ENCODE measurements around the gene TRAPPC6A.

The TRAPPC6A gene

DNA sequence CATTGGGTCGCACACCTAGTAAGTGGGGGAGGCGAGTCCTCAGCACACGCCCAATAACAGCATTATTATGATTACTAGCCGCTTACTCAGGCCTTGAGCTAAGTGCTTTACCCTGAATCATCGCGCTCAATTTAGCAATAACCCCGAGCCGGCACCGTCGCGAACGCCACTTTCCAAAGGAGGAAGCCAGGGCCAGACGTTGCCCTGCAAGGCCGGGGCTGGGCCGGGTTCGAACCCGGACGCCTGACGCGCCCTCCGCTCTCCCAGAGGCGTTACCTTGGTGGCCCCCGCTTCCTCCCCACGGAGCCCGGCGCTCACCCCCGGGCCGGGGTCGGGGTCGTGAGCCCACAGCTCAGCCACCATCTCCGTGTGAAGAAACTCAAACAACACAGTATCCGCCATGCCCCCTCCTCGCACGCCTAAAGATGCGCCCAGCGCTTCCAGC lies at the start of gene TRAPPC6A:
TRAPPC6A (minus strand) TSS at position 421 of the 445 bp plus-strand sequence; CDS start at position 402, 19 bp downstream.
- no peak for DNase-seq

GRCh38 chr19:45224645-45225044 lies 46.6 kb upstream of the TRAPPC6A start:
- no peak for DNase-seq

DNA sequence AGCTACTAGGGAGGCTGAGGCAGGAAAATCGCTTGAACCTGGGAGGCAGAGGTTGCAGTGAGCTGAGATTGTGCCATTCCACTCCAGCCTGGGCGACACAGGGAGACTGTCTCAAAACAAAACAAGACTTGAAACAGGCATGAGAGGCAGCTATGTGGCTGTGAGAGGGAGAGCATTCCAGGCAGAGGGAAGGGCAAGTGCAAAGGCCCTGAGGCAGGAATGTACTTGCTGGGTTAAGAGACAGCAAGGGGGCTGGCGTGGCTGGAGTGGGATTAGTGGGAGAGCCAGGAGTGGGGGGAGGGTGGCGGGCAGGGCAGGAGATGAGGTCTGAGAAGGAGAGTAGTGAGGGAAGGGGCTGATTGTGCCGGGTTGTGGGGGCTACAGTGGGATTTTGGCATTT lies 45.8 kb upstream of the TRAPPC6A start:
- DNase-seq, result no peak

DNA sequence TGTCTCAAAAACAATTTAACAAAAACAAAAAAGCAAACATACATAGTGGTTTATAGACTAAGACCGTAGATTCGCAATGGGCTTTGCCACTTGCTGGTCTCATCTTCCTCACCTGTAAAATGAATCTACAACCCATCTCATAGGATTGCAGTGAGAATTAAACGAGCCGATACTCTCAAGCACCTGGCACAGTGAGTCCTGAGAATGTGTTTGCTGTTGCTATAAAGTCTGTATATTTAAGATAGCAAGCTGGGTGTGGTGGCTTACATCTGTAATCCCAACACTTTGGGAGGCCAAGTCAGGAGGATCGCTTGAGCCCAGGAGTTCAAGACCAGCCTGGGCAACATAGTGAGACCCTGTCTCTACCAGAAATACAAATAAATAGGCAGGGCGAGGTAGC lies 44.7 kb upstream of the TRAPPC6A start:
- no peak for DNase-seq

DNA sequence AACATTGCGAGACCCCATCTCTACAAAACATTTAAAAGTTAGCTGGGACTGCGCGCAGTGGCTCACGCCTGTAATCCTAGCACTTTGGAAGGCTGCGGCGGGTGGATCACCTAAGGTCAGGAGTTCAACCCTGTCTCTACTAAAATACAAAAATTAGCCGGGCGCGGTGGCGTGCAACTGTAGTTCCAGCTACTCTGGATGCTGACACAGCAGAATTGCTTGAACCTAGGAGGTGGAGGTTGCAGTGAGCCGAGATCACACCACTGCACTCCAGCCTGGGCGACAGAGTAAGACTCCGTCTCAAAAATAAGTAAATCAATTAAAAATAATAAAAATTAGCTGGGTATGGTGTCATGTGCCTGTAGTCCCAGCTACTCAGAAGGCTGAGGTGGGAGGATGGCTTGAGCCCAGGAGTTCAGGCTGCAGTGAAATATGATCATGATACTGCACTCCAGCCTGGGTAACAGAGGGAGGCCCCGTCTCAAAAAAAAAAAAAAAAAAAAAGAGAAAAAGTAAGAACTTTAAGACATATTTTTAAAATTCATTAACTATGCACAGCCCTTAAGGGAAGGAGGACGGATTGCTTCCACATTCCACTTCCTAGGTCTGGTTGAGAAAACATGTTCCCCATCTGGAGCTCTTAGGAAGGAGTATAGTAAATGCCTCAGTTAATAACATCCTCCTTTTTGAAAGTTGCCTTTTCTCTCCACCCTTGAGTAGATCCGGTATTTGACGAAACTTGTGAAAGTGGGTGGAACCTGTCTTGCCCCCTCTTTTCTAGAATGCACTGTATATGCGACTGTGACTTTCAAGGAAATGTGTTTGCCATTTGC lies 41.1 kb upstream of the TRAPPC6A start:
- DNase-seq, result no peak

- no peak for DNase-seq
Measured at GRCh38 chr19:45218426-45218825, 40.4 kb upstream of the TRAPPC6A start.

DNA sequence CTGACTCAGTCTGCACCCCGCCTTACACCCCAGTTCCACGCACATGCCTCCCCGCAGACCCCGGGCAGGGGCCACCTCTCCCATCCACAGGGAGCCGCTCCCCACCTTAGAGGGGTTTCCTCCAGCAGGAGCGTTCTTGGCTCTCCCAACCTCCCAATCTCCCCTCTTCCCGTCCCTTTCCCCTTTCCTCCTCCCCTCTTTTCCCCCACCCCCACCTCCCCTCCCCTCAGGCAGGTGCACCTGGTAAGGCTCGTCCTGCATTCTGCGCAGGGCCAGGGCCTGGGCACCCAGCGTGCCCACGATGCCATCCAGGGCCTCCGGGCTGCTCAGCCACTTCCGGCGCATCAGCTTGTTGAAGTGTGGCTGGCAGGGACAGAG lies 39.9 kb upstream of the TRAPPC6A start:
- no peak for DNase-seq

DNA sequence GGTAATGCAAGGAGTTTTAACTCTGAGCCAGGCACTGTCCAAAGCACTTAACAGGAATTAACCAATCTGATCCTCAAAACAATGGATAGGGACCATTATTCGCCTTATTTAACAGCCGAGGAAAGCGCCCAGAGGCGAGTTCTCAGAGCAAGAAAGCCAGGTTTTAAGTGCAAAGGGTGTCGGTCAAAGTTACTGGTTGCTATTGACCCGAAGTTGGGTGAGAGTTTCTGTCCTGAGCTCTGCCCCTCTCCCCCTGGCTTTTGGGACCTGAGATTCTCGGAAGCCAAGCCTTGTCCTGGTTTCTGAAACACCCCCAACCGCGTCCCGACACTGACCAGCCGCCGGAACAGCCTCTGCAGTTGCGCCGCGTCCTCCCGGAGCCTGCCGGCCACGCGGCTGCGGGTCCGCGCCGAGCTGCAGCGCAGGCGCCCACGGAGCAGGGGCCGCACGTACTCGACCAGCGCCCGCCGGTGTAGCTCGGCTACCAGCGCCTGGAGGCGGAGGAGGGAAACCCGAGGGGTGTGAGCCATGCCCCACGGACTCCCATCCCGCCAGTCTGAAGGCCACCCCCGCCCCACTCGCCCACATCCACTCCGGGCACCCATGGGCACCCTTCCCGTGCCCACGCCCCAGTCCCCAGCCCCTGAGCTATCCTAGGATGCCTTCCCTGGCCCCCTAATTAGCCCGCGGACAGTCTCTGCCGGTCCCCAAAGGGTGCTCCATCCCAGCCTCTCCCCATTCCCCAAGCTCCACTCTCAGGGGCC lies 39.3 kb upstream of the TRAPPC6A start:
- DNase-seq, result no peak

DNA sequence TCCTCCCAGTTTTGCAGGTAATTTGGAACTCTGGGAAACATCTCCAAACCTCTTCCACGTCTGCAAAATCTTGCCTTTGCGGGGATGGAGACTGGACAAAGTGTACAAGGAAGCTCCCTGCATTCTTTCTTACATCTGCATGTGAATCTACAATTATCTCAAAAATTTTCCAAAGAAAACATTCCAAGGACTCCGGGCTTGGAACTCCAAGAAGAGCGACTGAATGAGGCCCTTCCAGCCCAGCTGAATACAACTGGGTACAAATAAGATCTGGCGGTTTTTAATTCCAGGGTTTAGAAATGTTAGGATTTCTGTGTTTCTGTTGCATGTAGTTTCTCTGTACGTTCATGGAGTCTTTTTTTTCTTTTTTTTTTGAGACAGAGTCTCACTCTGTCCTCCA lies 38.6 kb upstream of the TRAPPC6A start:
- DNase-seq, result no peak

DNA sequence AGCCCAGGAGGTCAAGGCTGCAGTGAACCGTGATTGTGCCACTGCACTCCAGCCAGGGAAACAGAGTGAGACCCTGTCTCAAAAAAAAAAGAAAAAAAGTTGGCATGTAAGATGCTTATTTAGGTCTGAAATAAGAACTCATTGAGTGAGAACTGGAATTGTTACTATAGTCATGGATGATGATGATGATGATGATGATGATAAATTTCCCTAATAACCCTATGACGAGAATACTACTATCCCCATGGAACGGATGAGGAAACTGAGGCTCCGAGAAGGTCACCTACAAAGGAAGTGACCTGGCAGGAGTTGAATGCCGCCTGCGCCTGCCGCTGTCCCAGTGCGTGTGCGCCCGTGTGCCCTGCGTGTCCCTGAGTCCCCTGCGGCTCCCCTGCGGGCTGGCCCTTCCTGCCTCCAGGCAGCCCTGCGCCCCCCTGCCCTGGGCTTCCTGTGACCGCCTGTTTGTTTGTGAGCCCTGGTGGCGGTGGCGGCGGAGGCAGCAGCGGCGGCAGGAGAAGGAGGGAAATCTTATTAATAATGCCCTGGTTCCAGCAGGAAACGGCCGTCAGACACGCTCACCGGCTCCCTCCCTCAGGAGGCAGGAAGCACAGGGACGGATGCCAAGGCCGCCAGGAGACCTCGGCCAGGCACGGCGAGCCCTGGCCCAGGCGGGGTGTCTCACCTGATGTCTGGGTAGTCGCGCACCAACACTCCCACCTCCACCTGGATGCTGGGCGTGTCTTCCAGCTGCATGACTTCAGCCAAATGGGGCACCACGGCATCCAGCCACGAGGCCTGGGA lies 37.6 kb upstream of the TRAPPC6A start:
- DNase-seq, result no peak

GRCh38 chr19:45213031-45213430 lies 35.0 kb upstream of the TRAPPC6A start:
- no peak for DNase-seq

GRCh38 chr19:45211751-45212381 lies 33.8 kb upstream of the TRAPPC6A start:
- no peak for DNase-seq

- no peak for DNase-seq
Measured at GRCh38 chr19:45206328-45206727, 28.3 kb upstream of the TRAPPC6A start.

GRCh38 chr19:45205810-45206209 lies 27.8 kb upstream of the TRAPPC6A start:
- DNase-seq, result no peak

- no peak for DNase-seq
Measured at GRCh38 chr19:45202637-45203036, 24.6 kb upstream of the TRAPPC6A start.

- no peak for DNase-seq
Measured at GRCh38 chr19:45200568-45200967, 22.5 kb upstream of the TRAPPC6A start.

DNA sequence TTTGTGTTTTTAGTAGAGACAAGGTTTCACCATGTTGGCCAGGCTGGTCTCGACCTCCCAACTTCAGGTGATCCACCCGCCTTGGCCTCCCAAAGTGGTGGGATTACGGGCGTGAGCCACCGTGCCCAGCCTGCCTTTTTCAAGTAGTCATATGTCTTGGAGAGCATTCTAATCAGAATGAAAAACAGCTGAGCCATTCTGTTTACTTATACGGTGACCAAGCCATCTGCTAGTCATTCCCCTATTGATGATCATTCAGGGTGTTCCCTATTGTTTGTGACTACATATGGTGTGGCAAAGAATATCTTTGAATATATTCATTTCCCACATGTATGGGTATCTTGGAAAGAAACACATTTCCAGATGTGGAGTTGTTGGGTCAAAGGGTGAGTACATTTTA lies 17.7 kb upstream of the TRAPPC6A start:
- DNase-seq, result no peak

DNA sequence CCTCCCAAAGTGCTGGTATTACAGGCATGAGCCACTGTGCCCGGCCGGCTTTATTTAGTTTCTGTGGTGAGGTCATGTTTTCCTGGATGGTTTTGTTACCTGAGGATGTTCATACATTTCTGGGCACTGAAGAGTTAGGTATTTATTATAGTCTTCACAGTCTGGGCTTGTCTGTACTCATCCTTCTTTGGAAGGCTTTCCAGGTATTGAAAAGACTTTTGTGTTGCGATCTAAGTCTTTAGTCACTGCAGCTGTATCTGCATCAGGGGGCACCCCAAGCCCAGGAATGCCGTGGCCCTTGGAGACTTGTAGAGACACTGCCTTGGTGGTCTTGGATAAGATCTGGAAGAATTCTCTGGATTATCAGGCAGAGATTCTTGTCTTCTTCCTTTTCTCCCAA lies 13.3 kb upstream of the TRAPPC6A start:
- no peak for DNase-seq

GRCh38 chr19:45189971-45190370 lies 11.9 kb upstream of the TRAPPC6A start:
- DNase-seq, result no peak

DNA sequence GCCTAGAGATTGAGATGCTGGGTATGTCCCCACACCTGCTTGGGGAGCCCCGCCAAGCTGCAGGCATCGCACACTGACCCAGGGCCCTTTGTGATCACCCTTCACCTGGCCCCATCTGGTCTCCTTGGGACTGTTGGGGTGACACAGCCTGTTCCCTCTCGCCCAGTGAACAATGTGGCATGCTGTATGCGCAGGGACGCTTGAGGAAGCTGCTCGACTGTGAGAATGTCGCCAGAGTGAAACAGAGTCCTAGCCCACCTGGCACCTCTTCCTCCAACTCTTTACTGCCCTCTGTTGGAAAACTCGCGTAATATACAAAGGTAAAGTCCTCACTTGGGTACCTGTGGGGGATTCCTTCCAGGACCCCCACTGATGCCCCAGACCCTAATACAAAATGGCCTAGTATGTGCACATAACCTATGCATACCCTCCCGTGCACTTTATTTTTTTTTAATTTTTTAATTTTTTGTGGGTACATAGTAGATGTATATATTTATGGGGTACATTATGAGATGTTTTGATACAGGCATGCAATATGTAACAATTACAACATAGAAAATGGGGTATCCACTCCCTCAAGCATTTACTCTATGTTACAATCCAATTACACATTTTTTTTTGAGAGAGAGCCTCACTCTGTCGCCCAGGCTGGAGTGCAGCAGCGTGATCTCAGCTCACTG lies 9.5 kb upstream of the TRAPPC6A start:
- DNase-seq, result no peak

DNA sequence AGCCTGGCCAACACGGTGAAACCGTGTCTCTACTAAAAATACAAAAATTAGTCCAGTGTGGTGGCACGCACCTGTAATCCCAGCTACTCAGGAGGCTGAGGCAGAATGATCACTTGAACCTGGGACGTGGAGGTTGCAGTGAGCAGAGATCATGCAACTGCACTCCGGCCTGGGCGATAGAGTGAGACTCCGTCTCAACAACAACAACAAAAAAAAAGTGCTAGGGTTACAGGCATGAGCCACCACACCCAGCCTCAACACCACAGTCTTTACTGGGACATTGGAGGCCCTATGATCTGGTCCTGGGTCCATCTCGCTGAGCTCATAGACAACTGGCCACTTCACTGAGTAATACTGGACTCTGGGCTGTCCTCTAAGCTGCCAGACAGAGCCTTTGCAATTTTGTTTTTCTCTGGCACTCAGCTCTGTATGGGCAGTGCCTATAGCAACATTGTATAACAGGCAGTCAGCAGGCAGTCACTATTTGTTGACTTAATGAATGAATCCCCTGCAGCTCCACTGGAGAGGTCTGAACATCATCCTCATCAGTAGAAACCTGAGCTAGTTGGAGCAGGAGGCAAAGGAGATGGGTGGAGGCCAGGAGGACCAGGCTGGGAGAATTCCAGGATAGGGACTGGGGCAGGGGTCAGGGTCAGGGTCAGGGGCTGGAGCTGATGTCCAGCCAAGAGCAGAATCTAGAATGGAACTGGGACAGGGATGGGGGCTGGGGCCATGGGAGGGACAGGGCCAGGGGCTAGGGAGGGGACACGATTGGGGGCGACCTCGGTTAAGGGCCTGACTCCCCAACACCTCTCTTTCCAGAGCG lies 8.7 kb upstream of the TRAPPC6A start:
- DNase-seq, result no peak

All from NCI-H1436 treated with DMSO at 0.1 percent for 48 hours (cell line).